NOMO-1 (cell line): ENCODE measurements around the gene HGF.
"Not testable (repeated sequence)": the region's sequence is repeated elsewhere in the genome, so short reads cannot be mapped to it uniquely, and the experiment has no call there.

Source experiments
- DNase-seq, 2 experiments: peaks; one replicate each; lab custom pipeline; 2025; ENCODE audit not compliant: unreplicated experiment in 2 of 2; lab: John Stamatoyannopoulos, UW

HGF gene

GRCh38 chr7:81725003-81725811 lies 44.6 kb downstream of the HGF start:
- DNase-seq = no peak

- not testable (repeated sequence) for DNase-seq
Observed at GRCh38 chr7:81722250-81722649, 47.6 kb downstream of the HGF start.

GRCh38 chr7:81721437-81721836 lies 48.4 kb downstream of the HGF start:
- no peak for DNase-seq

DNA sequence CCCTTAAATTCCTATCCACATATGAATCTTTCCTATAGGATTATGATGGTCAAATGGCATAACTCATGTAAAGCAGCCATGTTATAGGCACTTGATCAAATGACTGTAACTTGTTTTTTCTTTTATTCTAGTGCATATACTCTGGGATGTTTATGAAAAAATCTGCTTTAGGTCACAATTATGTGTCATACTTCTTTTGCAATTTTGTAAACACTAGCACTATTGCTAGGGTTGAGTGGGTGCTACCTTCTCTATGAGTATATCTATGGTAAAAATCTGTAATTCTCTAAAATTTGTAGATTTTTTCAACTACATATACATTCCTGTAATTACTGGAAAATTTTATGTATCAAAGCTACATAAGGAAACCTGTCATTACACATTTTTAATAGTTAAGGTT lies 50.0 kb downstream of the HGF start:
- DNase-seq = no peak

DNA sequence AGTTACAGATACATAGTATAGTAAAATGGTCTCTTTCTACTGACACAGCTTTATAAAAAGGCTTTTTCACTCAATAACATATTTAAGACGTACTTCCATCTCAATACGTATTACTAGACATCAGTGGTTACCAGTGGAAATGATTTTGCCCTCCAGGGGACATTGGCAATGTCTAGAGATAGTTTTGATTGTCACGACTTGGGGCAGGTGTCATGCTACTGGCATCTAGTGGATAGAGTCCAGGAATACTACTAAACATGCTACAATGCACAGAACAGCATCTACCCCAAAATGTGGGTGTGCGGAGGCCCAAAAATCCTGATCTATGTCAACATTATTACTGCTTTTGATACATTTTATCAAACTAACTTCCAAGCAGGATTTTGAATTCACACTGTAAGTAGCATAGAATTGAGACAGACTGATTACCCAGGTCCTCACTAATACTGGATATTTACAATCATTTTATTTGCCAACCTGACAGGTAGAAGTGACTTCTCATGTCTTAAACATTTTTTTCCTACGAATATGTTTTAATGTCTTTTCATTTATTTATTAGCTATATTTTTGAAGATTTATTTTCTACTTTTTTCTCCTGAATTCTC lies 53.8 kb downstream of the HGF start:
- DNase-seq = peak in 1 of 2 experiments; percentile 16

DNA sequence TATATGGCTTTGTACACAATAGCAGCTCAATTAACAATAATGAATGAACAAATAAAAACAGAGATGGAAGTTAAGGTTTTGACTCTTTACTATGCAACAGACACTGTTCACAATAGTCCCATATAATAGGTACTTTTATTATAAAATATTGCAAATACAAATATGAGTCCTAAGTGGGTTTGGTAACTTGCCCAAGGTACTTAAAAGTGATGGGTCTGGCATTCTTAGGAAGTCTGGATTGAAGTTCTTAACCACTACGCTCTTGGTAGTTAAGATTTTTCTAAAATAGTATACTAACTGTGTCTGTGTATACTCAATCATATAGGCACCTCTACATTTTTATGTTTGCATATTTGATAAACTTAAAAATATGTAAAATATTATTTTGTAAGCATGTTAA lies 55.5 kb downstream of the HGF start:
- no peak for DNase-seq

DNA sequence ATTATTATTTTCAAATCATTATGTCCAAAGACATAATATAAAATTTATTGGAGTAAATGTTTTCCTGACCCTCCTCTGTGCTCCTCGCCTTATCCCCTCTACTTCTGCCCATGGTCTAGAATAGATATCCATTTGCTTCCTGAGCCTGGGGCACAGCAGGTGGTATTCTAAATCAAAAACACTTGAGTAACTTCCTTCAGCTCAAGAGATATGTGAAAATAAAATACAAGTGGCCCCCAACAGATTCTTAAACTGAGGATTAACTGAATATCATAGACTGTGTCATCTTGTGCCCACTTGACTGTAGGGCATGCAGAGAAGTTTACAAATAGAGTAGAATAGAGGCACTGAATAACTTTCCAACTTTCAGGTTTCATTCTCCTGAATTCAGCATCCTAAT lies 59.1 kb downstream of the HGF start:
- no peak for DNase-seq

- DNase-seq = no peak
Observed at GRCh38 chr7:81709836-81710235, 60.0 kb downstream of the HGF start.

DNA sequence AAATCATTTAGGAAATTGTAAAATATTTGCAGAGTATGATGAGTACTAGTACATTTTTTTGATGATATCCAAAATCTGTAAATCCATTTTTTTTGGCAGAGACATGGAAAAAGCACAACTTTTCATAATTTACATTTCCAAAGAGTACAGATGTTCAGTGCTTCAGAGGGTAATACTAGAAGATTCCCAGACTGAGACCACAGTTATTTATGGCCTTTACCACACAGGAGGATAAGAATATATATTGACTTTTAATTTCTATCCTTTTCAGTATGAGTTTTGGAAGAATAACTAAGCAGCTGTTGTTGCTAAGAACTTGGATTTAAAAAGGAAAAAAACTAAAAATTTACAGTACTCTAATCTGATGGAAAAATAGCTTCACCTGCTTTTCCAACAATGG lies 61.9 kb downstream of the HGF start:
- DNase-seq = no peak

DNA sequence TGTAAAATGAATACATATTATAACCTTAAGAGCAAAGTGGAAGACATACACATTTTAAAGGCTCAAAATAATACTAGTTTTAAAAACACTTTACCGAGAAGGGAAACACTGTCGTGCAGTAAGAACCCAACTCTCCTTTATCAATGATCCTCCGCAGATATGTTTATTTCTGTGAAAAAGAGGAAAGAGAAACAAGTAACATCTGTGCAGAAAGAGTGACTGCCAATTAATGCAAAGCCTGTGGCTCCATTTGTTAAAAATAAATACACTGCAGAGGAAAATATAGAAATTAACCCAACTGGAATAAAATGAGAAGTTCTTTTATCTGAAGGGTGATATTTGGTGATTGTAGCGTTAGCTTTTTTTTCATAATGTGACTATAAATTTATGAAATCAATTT lies 62.7 kb downstream of the HGF start:
- no peak for DNase-seq

DNA sequence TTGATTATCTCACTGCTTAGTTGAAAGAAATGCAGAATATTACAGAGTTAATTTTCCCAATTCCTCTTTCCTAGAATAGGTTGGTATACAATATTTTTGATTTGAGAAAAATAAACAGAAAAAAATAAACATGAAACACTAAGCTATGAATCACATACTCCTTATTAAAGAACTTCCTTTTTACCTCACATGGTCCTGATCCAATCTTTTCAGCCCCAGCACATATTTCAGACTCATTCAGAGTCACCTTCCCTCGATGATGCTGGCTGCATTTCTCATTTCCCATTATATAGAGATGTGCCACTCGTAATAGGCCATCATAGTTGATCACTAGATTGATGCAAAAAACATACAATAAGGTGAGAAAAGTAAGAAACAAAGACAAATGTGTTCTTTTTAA lies 64.6 kb downstream of the HGF start:
- no peak for DNase-seq

GRCh38 chr7:81704595-81704994 lies 65.3 kb downstream of the HGF start:
- no peak for DNase-seq

- no peak for DNase-seq
Observed at GRCh38 chr7:81698965-81699364, 70.9 kb downstream of the HGF start.

GRCh38 chr7:81694711-81695110 lies 75.1 kb downstream of the HGF start:
- no peak for DNase-seq

GRCh38 chr7:81693894-81694293 lies 76.0 kb downstream of the HGF start:
- DNase-seq = no peak

DNA sequence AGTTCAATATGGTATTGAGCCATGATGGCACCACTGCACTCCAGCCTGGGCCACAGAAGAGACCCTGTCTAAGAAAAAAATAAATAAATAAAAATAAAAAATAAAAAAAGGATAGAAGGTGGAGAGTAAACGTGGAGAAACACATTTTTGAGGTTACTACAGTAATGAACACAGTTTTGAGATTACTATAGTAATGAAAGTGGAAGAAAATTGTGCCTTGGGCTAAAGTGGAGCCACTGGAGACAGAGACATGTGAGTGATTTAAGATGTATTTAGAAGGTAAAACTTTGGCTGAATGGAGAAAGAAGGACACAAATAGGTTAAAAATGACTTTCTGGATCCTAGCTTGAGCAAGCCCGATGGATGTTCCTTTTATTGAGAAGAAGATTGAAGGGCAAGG lies 76.8 kb downstream of the HGF start:
- no peak for DNase-seq

- DNase-seq = no peak
Observed at GRCh38 chr7:81692146-81692905, 77.5 kb downstream of the HGF start.

DNA sequence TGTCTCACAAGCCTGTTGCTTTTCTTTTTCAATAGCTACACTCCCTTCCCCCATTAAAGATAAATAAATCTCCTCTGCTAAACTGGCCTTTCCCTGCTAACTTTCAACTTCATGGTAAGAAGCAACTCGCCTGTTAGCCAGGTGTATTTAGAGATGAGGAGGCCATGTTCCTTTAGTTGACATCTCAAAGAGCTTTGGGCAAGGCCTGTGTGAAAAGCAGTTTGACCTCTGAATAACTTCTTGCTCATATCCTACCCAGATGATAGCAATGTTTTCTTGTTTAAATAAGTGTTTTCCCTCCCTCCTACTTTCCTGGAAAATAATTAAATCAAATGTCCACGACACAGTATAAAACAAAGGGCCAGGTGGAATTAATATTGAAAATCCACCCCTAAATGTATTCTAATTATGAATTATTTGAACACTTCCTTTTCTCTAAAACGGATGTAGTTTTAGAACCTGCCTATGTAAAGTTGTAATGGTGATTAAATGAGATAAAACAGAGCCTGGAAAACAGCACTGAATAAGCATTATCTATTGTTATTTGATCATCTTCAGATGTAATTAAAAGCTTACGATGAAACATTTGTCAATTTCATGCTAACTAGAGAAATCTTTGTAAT lies 78.5 kb downstream of the HGF start:
- no peak for DNase-seq

- no peak for DNase-seq
Observed at GRCh38 chr7:81690688-81691087, 79.2 kb downstream of the HGF start.

DNA sequence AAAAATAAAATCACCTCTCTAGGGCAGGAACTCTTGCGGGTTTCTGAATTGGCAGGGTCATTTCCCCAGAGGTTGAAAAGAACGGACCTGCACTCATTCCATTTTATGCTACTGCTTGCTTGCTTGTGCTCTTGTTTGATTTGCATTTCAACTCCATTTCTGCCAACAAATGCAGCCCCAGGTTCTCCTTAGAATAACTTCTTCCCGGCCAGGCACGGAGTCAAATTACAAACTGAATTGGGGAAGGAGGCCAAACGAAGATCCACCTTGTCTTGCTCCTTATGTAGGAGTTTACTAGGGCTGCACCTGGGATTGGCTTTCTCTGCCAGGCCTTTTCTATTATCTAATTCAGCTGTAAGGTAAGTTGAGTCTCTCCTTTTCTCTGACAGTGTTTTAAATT lies 79.6 kb downstream of the HGF start:
- DNase-seq = no peak

GRCh38 chr7:81688622-81689411 lies 81.0 kb downstream of the HGF start:
- peak; percentile 76 to 97 for DNase-seq
